Mucosa of stomach (tissue), 1 donor: ENCODE results near the gene PHEX.

Experiments used
- H3K27me3 ChIP-seq: one replicate; pipeline ENCODE4 v1.7.0; 2013; ENCODE audit warnings: mild to moderate bottlenecking, low read length; ENCODE audit not compliant: control insufficient read depth, insufficient read depth
- H3K36me3 ChIP-seq: one replicate; pipeline ENCODE4 v1.7.0; 2013; ENCODE audit warnings: low read length; ENCODE audit not compliant: control insufficient read depth, insufficient read depth
- H3K4me1 ChIP-seq: one replicate; pipeline ENCODE4 v1.7.0; 2013; ENCODE audit warnings: mild to moderate bottlenecking, low read length; ENCODE audit not compliant: control insufficient read depth, insufficient read depth
- H3K4me3 ChIP-seq: one replicate; pipeline ENCODE4 v1.7.0; 2013; ENCODE audit warnings: low read length
- H3K9ac ChIP-seq: one replicate; pipeline ENCODE4 v1.7.0; 2013; ENCODE audit warnings: mild to moderate bottlenecking, low read length, moderate library complexity
- H3K9me3 ChIP-seq: one replicate; pipeline ENCODE4 v1.7.0; 2013; ENCODE audit warnings: mild to moderate bottlenecking, low read length, moderate library complexity; ENCODE audit not compliant: control insufficient read depth
- donor health status: Pancreatic carcinoma.

PHEX gene

DNA sequence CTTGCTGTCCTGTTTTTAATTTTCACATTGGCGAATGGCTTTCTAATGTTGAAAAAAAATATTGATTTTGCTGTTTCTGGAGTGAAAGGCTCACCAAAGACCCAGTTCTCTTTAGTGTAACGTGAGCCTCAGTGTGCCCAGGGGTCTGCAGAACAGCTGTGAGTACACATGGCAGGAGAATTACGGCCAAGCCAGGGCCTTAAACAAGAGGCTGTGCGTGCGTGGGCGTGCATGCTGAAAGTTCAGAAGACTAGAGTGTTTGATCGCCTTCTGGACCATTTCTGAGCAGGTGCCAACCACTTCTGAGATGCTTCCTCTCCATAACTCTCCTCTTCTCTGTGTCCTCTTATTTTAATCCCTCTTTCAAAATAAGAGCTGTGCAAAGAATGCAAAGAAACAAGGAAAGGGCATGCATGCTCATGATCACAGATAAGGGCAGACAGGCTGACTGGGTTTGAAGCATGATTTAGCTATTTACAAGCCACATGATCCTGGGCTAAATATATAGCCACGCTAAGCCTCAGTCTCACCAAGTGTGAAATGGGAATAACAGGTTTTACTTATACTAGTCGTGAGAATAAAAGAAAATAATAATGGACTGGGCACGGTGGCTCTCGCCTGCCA, 9.9 kb downstream of the PHEX start:
- H3K9me3 ChIP-seq, result no peaks in the 10 kb centered on the region
- H3K4me1 ChIP-seq, result no peaks in the 10 kb centered on the region
- H3K36me3 ChIP-seq, result no peaks in the 10 kb centered on the region
- no peak overlapping the region for H3K9ac ChIP-seq
- no peak overlapping the region for H3K4me3 ChIP-seq
- H3K27me3 ChIP-seq, result no peaks in the 10 kb centered on the region

GRCh38 chrX:22043872-22044271, 11.7 kb downstream of the PHEX start:
- no peak overlapping the region for H3K9ac ChIP-seq
- H3K27me3 ChIP-seq, result no peaks in the 10 kb centered on the region
- H3K9me3 ChIP-seq, result no peaks in the 10 kb centered on the region

DNA sequence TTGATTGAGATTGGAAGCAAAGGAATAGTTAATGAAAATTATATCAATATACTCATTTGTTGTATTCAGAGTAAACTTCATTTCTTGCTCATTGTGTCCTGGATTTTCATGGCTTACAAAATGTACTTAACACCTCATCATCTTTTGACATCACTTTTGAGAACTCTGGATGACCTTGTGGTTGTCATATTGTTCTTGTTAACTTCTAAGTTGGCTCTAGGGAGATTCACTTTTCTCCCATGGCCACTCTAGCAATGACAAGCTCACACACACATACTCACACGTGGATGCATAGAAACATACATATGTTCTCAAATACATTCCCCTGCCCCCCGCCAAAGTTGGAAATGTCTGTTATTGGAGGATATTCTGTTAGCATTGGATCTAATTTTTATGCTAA, 15.3 kb downstream of the PHEX start:
- Histone ChIP-seq H3K4me3 (no peak overlapping the region), H3K27me3 (no peaks in the 10 kb centered on the region), H3K9ac (no peak overlapping the region), H3K4me1 (no peaks in the 10 kb centered on the region), H3K9me3 (no peaks in the 10 kb centered on the region), H3K36me3 (no peaks in the 10 kb centered on the region)

More at GRCh38 chrX:22043872-22044271, 11.7 kb downstream of the PHEX start:
- Histone ChIP-seq H3K4me1 (no peaks in the 10 kb centered on the region), H3K36me3 (no peaks in the 10 kb centered on the region), H3K4me3 (no peak overlapping the region)

- no peaks in the 10 kb centered on the region for H3K4me1 ChIP-seq
- no peaks in the 10 kb centered on the region for H3K36me3 ChIP-seq
- no peaks in the 10 kb centered on the region for H3K9me3 ChIP-seq
- no peak overlapping the region for H3K9ac ChIP-seq
- H3K27me3 ChIP-seq, result no peaks in the 10 kb centered on the region
- no peak overlapping the region for H3K4me3 ChIP-seq
Observed at GRCh38 chrX:22053481-22053880, 21.4 kb downstream of the PHEX start.

GRCh38 chrX:22056235-22056634, 24.1 kb downstream of the PHEX start:
- Histone ChIP-seq H3K4me1 (no peaks in the 10 kb centered on the region), H3K9me3 (no peaks in the 10 kb centered on the region), H3K27me3 (no peaks in the 10 kb centered on the region), H3K36me3 (no peaks in the 10 kb centered on the region), H3K4me3 (no peak overlapping the region), H3K9ac (no peak overlapping the region)

GRCh38 chrX:22057667-22058066, 25.5 kb downstream of the PHEX start:
- Histone ChIP-seq H3K9ac (no peak overlapping the region), H3K36me3 (no peaks in the 10 kb centered on the region), H3K27me3 (no peaks in the 10 kb centered on the region), H3K4me3 (no peak overlapping the region), H3K4me1 (no peaks in the 10 kb centered on the region), H3K9me3 (no peaks in the 10 kb centered on the region)

- Histone ChIP-seq H3K9ac (no peak overlapping the region), H3K4me1 (no peaks in the 10 kb centered on the region), H3K36me3 (no peaks in the 10 kb centered on the region), H3K27me3 (no peaks in the 10 kb centered on the region), H3K4me3 (no peak overlapping the region), H3K9me3 (no peaks in the 10 kb centered on the region)
Observed at GRCh38 chrX:22059775-22060174, 27.6 kb downstream of the PHEX start.

DNA sequence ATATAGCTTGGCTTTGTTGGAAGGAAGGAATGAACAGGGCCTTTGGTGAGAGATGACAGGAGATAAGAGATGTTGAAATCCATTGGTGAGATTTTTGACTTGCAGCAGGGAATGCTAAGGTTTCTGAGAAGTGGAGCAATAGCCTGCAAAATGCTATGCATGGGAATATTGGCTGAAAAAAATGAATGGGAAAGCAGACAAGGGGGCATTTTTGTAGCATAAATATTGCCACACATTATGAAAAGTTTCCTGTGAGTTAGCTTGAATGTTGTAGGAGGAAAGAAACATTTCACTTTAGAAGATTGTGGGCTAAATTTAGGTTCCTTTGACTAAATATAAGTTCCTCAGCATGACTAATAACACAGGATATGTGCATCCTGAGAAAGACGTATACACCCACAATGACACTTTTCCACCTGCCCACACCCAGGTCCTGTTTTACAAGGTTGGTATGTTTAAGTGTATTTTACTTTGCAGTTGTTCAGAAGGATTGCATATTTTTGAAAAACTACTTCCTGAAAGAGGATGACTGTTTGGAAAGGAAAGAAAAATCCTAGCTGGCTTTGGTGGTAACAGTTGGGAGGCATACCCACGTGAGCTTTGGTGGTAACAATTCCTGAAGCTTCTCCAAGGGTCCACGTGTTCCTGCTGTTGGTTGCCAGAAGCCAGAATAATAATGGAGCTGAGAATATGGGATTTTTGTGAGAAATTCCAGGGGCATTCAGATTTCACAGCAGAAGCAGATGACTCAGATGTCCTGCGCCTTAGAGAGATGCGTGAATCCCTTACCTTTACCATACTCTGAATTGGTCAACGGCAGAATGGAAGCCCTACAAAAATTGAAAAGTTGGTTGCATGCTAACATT, 28.5 kb downstream of the PHEX start:
- H3K9ac ChIP-seq, result no peak overlapping the region
- H3K36me3 ChIP-seq, result no peaks in the 10 kb centered on the region
- H3K27me3 ChIP-seq, result no peaks in the 10 kb centered on the region
- H3K9me3 ChIP-seq, result no peaks in the 10 kb centered on the region
- H3K4me1 ChIP-seq, result no peaks in the 10 kb centered on the region
- H3K4me3 ChIP-seq, result no peak overlapping the region

GRCh38 chrX:22063284-22063683, 31.2 kb downstream of the PHEX start:
- Histone ChIP-seq H3K9ac (no peak overlapping the region), H3K9me3 (no peaks in the 10 kb centered on the region), H3K4me1 (no peaks in the 10 kb centered on the region), H3K36me3 (no peaks in the 10 kb centered on the region), H3K27me3 (no peaks in the 10 kb centered on the region), H3K4me3 (no peak overlapping the region)

DNA sequence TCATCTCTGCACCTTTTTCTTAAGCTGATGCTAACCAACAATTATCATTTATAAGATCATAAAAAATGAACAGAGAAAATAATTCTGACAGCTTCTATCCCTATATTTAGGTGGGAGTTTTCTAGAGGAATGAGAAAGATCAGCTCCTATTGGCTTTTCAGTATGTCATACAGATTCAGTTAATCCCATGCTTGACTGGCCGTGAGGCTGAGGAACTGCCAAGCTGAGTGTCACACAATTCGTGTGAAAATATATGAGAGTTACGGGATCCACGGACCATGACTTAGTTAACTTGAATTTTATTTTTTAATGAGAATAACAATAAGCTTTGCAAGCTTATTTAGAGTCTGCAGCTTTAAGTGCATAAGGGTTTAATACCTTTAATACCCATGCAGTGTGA, 37.5 kb downstream of the PHEX start:
- H3K36me3 ChIP-seq, result no peaks in the 10 kb centered on the region
- no peak overlapping the region for H3K9ac ChIP-seq
- H3K4me3 ChIP-seq, result no peak overlapping the region
- H3K9me3 ChIP-seq, result no peaks in the 10 kb centered on the region
- no peaks in the 10 kb centered on the region for H3K4me1 ChIP-seq
- no peaks in the 10 kb centered on the region for H3K27me3 ChIP-seq

- Histone ChIP-seq H3K36me3 (no peaks in the 10 kb centered on the region), H3K9me3 (no peaks in the 10 kb centered on the region), H3K9ac (no peak overlapping the region), H3K27me3 (no peaks in the 10 kb centered on the region), H3K4me1 (no peaks in the 10 kb centered on the region), H3K4me3 (no peak overlapping the region)
Observed at GRCh38 chrX:22073928-22074327, 41.8 kb downstream of the PHEX start.

GRCh38 chrX:22078117-22078516, 46.0 kb downstream of the PHEX start:
- Histone ChIP-seq H3K4me3 (no peak overlapping the region), H3K27me3 (no peaks in the 10 kb centered on the region), H3K4me1 (no peaks in the 10 kb centered on the region), H3K9me3 (no peaks in the 10 kb centered on the region), H3K9ac (no peak overlapping the region), H3K36me3 (no peaks in the 10 kb centered on the region)
